HTR-8/SVneo (cell line): ENCODE results near the gene SLC6A2.
A peak's percentile ranks its signal among the peaks of the same experiment; 100 is the strongest.
"Not testable (repeated sequence)": the region's sequence is repeated elsewhere in the genome, so short reads cannot be mapped to it uniquely, and the experiment has no call there.

ENCODE experiments used
- DNase-seq: peaks from one replicate; pipeline ENCODE4 v3.0.0; 2011; ENCODE audit warnings: low spot score, mixed read lengths; ENCODE audit not compliant: insufficient read length
- FAIRE-seq: peaks from 2 replicates; lab custom pipeline; 2011; peaks lifted over from hg19 to GRCh38; lab: Jason Lieb, UNC

SLC6A2 gene

DNA sequence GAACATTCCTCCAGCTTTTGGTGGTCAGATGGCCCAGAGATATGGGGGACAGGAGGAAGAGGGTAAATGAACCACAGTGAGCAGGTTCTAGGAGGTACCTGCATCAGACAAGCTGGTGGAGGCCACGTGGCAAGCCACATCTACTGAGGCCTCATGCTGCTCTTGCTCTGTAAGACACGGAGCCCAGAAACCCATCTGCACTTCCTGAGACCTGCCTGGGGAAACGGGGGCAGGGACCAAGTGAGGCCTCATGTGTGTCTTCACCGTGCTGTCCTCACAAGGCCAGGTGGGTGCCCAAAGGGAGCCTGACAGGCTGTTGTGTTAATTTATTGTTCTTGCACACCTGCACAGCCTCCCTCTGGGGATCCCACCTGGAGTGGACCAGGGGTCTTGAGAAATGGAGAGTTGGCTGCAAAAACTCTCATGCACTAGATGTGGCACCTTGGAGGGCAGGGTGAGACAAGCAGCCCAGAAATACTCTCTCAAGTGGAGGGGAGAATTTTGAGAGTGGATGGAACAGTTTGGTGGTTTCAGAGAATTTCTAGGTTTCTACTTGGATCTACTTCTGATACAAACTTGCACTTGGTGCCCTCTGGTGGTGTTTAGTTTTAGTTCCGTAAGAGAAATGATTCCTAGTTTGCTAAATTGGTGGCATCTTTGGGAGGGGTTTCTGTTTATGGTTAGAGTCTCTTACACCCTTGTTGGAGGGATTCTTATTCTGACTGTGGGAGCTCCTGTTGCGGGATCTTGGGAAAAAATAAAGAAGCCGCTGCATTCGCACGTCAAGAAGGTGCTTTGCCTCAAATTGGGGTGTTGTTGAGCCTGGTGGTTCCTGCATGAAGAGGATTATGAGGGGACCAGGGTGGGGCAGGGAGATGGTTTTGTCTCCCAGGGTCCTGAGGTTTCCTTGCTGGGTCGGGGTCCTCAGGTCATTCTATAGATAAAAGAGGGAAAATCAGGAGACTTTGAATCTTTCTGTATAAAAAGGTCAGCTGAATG, 47.5 kb downstream of the SLC6A2 start:
- FAIRE-seq (no peak), DNase-seq (peak; percentile 21)

DNA sequence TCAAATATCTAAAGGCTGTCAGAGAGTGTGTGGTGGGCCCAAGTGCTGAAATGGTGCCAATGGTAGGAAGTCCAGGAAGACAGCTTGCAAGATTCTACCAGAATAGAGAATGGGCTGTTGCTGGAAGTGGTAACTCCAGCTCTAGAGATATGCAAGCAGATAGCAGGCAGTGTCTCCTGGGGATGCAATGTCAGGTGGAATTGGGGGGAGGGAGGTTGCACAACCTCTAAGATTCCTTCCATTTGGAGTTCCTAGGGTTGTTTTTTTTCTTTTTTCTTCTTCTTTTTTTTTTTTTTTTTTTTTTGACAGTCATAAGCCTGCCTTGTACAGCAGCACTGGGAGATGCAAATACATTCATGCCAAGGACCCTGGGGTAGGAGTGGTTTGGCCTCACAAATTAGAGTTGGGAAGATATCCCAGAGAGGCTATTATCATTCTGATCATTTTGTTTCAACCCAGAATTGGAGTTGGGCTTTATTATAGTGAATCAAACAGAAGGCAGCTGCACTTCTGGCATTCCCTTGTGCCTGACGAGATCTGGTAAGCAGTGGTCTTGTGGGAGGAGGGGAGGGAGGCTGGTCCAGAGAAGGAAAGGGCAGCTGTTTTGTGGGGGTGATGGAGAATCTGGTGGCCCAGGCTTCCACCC, 51.1 kb downstream of the SLC6A2 start:
- DNase-seq (no peak), FAIRE-seq (no peak)

DNA sequence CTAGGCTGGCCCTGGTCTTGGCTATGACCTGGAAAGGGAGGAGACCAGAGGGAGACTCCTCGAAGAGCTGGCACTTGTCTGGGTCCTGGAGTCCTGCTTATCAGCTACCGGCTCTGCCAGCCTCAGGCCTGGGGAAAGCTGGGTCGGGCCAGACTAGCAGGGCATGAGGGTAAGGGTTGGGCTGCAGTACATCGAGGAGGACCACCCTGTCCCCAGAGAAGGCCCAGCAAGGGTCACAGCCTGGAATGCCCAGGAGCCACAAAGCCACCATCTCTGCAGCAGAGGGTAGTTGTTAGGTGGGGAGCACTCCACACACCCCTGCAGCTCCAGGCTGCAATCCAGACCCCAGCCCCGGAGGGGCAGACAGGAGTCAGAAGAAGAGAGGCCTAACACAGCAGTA, 54.0 kb downstream of the SLC6A2 start:
- FAIRE-seq (no peak), DNase-seq (no peak)

DNA sequence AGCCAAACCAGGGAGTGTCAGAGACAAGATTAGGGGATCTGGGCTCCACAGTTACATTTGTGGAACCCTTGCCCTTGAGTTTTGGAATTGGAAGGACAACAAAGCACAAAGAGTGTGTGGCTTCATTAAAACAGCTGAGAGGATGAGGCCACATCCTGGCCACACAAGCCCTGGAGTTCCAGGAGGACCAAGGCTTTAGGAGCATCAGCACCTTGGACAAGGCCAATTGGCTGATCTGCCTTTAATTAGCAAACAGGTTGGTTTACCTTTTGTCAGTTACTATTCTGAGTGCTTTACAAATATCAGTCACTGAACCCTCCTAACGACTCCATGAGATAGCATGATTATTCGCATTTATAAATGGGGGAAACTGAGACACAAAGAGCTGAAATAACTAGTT, 54.7 kb downstream of the SLC6A2 start:
- DNase-seq (no peak), FAIRE-seq (no peak)

DNA sequence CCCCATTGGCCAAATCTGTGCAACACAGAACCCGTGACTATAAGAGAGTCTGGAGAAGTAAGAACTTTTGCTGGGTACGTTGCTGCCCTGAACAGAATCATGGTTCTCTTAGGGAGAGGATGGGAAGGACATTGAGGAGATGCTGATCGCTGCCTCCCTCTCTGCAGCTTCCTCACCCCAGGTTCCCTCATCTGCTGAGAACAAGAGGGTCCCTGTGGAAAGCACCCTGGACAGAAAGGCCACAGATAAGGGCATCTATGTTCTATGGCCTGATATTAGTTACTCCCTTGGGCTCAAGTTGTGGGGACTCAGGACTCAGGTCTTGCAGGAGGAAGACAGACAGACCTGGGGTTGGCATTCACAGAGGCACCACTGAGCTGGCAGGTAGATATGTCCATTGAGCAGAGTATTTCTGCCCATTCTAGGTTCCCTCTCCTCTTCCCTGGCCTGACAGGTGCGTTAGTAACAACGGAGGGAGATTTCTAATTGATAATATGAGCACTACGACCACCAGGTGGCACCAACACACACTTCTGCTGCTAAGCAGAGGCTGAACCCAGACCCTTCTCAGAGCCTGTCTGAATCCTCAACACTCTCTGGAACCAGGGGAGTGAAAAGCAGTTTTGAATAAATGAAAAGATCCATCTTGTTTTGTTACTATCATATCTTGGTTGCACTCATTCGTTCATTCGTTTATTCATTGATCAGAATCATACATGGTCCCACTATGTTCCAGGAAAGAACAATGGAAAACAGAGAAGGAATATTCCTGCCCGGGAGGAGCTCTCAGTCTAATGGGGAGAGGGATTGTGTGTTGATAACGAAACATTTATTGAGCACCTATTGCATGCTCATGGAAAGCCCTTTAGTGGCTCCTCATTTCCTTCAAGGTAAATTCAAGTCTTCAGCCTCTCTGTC, 56.4 kb downstream of the SLC6A2 start:
- FAIRE-seq (no peak), DNase-seq (peak; percentile 47)

DNA sequence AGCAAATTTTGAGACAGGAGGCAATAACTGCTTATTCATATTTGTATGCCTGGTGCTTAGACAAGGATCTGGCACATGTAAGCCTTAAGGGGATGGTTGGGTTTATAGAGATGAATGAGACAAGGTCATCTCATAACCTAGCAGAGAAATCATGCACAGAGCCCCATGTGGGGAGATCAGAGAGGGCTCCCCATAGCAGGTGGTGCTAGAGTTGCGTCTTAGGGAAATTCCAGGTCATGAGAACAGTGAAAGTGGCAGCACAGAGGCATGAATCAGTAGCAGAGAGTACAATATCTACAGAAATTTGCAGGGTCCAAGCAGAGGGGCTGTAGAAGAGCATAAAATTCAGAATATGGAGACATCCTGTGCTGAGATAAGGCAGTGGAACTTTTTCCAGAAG, 57.3 kb downstream of the SLC6A2 start:
- no peak for FAIRE-seq
- no peak for DNase-seq

DNA sequence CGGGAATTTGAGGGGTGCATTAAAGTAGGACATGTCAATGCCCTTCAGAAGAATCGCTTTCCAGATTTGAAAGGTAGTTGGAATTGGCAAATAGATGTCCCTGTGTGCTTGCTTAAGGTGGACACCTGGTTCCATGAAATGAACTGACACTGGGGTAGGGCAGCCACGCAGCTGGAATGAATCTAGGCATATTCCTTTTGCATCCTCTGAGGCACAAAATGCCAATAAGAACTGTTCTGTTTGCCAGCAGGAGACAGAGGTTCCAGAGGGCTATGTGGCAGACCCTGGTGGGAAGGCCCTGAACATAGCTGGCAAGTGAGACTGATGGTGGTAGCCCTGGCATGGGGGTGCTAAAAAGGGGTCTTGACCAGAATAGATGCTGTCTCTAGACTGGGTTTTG, 61.5 kb downstream of the SLC6A2 start:
- FAIRE-seq (no peak), DNase-seq (no peak)

DNA sequence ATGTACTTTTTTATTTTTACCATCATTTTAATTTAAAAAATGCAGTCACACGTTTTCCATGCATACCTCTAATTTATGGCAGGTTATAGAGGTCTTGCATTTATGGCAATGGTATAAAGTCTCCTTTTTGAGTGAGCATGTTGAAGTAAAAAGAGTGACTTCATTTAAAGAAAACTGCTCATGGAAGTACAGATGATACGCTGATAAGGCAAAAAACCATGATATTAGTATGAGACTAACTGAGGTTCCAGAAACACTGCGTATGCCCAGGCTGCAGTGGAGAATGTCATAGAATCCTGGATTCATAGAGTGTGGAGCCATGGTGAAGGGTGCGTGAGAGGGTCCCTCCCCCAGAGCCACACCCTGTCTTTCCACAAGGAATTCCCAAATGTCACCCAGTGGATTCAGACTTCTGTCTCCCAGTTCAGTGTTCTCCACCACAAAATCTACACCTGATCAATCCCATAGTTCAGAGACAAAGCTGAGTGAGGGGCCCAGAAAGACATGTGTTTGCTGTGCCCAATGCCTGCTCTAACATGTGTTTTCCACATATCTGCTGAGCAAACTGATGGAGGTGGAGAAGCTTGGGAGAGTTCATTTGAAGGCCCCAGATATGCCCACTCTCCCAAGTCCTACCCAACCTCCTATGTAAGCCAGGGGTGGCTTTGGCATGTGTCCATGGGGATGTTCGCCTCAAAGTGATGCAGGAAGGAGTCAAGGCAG, 69.4 kb downstream of the SLC6A2 start:
- DNase-seq (no peak), FAIRE-seq (no peak)

DNA sequence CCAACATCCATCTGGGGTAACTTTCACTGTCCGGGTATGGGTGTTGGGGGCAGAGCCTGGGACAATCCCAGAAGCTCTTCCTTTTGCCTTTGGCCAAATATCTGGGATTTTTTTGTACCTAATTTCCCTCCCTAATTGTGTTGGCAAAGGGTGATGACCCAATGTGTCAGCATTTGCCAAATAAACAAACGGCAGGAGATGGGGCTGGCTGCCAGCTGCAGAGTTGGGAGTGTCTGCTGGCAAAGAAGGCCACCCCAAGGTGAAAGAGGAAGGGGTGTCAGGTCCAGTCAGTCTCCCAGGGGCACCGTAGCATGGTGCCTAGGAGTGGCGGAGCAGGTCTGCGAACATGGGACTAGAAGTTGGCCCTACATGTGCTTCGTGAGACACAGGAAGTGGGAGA, 73.0 kb downstream of the SLC6A2 start:
- DNase-seq, result no peak
- FAIRE-seq, result no peak

DNA sequence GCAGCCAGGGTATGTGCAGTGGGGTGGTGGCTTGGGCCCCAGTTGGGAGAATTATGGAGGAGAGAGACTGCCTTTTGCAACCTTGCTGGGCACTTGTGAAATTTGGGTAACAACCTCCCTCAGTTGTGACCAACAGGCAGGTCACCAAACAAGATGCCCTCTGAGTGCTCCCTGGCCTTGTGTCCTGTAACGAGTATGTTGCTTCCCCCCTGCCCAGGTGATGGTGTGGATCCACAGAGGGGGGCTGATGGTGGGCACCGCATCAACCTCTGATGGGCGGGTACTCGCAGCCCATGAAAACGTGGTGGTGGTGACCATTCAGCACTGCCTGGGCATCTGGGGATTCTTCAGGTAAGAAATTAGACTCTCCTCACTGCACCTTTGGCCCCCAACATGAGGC, 74.3 kb downstream of the SLC6A2 start:
- DNase-seq (no peak), FAIRE-seq (no peak)

DNA sequence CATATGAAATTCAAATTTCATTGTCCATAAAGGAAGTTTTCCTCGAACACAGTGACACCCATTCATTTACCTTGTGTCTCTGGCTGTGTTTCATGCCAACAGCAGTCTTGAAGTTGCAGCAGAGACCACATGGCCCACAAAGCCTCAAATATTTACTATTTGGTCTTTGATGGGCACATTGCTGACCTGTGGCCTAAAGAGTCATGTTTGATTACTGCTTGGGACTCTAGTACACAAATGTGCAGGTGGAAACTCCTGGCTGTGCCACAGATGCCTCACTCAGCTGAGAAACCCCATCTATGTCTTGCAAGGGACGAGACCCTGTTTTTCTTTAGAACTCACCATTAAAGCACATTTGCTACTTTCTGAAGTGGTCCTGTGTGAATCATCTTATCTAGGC, 76.7 kb downstream of the SLC6A2 start:
- FAIRE-seq (no peak), DNase-seq (no peak)

DNA sequence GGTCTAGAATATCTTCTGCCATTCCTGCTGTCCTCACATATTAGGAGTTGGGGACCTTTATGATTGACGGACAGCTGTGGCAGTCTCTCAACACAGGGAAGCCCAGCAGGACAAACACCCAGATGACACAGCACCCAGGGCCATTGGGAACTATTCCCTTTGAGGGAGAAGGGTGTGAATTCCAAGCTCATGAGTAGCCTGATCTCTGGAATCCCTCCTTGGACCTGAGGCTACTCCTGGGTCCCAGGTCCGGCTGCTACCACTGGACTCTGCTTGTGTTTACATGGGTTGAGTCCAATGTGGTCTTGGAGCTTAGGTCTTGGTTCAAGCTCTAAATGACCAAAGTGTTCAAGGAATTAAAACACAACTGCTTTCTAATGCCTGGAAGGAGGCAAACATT, 78.9 kb downstream of the SLC6A2 start:
- FAIRE-seq (no peak), DNase-seq (no peak)

DNA sequence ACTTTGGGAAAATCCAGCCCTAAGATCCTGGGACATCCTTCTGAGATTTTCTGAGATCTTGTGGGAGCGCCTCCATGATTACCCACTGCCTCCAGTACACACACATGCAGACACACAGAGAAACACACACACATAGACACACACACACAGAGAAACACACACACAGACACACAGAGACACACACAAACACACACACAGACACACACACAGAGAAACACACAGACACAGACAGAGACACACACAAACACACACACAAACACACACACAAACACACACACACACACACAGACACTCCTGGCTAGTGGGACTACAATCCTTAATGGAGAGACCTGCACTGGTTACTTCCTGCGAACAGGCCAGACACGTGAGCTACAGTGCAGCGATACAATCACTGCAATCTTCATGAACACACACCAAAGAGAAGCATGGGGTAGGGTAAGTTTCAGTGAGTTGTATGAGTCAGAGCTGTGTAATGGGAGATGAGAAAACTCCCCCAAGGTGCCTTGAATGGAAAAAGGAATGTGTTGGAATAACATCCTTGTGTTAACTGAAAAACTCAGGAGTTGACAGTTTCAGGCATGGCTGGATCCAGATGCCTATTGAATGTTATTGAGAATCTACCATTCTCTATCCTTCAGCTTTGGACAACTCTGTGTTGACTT, 79.5 kb downstream of the SLC6A2 start:
- no peak for FAIRE-seq
- DNase-seq, result no peak

DNA sequence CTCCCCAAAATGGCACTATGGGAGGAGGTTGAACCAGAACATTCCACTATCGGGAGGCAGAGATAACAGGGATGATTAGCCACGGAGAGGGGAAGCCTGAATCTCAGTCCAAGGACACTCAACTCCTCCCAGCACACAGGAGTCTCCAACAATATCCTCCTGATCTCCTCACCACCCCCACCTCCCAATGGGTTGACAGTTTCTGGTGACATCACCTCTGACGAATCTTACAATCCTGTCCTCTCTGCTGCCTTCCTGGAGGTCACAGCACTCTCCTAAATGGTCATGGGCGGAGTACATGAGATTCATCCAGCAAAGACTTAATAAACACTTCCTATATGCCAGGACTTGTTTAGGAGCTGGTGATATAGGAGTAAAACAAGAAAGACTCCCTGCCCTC, 80.9 kb downstream of the SLC6A2 start:
- DNase-seq (no peak), FAIRE-seq (no peak)

DNA sequence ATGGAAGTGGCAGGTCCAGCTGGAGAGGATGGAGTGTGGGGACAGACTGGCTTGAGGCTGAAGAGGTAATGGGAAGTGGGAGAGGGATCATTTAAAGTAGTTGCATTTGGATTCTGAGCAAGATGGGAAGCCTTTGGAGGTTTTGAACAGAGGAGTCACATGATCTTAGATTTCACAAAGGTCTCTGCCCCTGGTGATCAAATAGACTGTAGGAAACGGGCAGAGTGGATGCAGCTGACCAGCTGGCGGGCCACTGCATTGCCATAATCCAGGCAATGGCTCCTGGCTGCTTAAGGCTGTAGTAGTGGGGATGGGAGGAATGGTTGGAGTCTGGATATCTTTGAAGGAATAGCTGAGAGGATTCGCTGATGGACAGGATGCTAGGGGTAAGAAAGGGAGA, 81.5 kb downstream of the SLC6A2 start:
- FAIRE-seq (no peak), DNase-seq (no peak)

DNA sequence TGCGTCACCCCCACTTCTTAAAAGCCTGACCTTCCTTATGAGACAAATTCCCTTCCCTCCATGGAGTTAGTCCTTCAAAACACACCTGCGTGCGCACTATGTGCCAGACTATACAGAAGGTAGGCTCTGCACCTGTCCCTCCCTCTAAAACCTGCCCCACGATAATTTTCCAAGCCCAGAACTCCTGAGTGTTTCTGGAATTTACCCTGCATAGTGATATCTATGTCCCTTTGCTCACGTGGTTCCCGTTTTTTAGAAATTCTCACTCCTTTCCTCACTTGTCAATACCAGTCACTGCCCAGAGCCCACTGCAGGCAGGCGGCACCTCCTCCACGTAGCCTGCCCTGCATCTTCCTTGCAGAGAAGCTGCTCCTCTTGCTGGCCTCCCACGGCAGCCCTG, 82.2 kb downstream of the SLC6A2 start:
- no peak for DNase-seq
- no peak for FAIRE-seq

DNA sequence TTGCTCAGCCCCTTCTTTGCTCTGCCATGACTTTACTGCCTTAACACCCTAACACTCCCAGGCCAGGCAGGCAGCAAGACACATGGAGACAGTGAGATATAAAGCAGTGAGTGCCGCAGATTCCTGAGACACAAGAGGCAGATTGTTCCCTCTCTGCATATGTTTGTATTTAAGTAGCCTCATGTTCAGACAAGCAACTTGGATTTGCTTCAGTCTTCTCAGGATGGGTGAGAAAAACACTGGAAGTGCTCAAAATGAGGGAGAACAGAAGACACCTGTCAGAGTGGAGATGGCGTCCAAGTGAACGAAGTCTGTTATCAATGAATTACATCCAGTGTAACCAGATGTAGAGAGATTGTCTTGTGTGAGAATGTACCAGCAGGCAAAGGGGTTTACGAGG, 90.3 kb downstream of the SLC6A2 start:
- no peak for DNase-seq
- FAIRE-seq, result no peak

DNA sequence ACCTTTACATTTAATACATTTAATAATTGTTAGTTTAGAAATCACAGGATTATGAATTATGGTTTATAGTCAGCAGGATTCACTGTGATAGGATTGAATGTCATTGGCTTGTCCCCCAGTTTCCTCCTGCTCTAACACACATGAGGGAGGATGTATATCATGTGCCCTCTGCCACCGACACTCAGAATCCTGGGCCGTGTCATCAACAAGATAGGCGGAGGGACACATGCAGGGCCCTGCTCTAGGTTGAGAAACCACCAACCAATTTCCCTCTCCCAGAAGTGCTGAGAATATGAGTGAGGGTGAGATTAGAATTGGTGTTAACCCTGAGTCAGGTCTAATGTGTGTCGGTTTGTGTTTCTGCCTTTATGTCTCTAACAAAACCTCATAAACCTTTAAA, 92.0 kb downstream of the SLC6A2 start:
- FAIRE-seq, result no peak
- DNase-seq, result no peak

DNA sequence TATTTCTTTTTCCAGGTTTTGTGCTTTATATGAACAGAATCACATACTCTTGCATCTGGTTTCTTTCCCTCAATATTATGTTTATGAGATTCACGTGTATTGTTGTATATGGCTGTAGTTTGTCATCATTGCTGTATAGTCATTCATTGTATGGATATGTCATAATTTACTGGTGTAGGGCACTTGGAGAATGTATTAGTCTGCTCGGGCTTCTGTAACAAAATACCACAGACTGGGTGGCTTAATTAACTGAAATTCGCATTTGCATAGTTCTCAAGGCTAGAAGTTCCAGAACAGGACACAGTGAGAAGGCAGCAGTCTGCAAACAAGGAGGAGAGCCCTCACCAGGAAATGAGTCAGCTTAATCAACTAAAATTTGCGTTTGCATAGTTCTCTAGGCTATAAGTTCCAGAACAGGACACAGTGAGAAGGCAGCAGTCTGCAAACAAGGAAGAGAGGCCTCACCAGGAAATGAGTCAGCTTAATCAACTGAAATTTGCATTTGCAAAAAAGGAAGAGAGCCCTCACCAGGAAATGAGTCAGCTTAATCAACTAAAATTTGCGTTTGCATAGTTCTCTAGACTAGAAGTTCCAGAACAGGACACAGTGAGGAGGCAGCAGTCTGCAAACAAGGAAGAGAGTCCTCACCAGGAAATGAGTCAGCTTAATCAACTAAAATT, 96.8 kb downstream of the SLC6A2 start:
- DNase-seq, FAIRE-seq: not testable (repeated sequence)
